Measurements from ENCODE around the gene GTPBP6.
A peak's percentile ranks its signal among the peaks of the same experiment; 100 is the strongest.

GTPBP6 gene, protein sequence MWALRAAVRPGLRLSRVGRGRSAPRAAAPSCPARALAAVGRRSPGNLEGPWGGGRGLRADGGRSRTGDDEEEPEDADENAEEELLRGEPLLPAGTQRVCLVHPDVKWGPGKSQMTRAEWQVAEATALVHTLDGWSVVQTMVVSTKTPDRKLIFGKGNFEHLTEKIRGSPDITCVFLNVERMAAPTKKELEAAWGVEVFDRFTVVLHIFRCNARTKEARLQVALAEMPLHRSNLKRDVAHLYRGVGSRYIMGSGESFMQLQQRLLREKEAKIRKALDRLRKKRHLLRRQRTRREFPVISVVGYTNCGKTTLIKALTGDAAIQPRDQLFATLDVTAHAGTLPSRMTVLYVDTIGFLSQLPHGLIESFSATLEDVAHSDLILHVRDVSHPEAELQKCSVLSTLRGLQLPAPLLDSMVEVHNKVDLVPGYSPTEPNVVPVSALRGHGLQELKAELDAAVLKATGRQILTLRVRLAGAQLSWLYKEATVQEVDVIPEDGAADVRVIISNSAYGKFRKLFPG

DNA sequence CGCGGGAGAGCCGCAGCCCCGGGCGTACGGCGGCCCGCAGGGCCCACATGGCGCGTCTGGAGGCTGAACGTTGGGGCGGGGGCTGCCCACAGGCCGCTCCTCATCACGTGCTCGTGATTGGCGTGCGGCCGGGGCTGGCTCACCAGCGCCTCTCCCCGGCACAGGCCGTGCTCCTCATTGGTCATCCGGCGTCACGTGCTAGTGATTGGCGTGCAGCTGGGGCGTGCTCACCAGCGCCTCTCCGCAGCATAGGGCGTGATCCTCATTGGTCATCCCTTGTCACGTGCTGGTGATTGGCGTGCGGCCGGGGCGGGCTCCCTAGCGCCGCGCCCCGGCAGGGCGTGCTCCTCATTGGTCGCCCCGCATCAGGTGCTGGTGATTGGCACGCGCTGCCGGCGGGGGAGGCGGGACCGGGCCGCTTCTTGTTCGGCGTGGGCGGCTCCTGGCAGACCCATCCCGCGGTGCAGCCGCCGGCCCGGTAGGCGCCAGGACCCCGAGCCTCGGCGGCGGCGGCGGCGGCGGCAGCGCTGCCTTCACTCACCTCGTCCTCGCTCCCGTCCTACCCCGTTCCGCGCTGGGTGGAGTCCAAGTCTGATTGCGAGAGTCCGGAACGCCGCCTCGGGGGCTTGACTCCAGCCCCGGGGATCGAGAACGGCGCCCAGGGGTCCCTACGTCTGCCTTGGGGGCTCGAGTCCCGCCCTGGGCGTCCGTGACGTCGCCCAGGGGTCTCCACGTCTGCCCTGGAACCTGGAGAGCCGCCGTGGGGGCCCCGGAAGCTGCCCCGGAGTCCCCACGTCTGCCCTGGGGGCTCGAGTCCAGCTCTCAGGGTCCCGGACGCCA is at the start of gene GTPBP6:
TSS of gene GTPBP6 (minus strand) at position 58 of the 840 bp plus-strand sequence. CDS start at position 49, 9 bp downstream.
- peak; percentile 100 for DNase-seq

- DNase-seq, result no peak
Observed at GRCh38 chrX:367866-368265, 49.3 kb upstream of the GTPBP6 start.

DNA sequence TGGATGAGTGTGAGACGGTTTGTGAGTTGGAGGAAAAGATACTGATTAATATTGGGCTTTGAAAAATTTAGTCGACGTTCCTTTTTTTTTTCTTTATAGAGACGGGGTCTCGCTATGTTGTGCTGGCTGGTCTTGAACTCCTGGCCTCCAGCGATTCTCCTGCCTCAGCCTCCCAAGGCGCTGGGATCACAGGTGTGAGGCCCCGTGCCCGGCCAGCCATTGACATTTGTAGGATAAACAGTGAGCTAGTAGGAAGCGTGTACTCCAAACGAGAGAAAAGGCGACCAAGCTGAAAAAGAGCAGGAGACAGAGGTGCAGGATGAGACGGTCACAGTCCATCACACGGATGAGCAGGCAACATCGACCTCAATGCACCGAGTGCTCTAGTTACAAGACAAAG is 48.8 kb upstream of the GTPBP6 start:
- no peak for DNase-seq

DNA sequence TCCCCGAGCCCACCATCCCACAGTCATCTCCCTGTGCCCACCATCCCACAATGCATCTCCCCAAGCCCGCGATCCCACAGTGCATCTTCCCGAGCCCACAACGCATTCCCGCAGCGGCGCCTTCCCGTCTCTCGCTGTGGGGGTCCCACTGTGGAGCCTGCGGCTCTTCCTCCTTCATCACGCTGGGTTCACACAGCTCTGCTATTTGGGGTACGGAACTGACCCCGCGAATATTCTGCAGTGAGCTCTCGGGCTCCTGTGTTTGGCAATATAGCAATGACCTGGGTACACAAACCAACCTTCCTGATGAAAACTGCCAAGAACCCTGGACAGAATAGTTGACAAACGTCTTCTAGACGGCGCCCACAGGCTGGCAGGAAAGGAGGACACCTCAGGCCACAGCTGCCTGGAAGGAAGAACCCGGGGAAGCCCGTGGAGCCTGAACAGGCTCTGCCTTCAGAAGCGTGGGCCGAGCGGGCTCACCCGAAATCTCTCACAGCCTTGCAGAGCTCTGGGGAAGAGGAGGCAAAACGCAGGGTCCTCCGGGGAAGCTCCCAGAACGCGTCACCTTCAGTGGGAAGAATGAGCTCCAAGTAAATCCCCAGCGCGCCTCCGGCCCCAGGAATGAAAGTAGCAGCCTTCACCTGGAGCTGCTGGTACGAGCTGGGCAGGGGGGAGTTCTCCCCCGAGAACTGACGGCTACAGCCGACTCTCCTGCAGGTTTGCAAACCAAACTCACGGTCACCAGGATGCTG is 45.2 kb upstream of the GTPBP6 start:
- DNase-seq, result no peak

DNA sequence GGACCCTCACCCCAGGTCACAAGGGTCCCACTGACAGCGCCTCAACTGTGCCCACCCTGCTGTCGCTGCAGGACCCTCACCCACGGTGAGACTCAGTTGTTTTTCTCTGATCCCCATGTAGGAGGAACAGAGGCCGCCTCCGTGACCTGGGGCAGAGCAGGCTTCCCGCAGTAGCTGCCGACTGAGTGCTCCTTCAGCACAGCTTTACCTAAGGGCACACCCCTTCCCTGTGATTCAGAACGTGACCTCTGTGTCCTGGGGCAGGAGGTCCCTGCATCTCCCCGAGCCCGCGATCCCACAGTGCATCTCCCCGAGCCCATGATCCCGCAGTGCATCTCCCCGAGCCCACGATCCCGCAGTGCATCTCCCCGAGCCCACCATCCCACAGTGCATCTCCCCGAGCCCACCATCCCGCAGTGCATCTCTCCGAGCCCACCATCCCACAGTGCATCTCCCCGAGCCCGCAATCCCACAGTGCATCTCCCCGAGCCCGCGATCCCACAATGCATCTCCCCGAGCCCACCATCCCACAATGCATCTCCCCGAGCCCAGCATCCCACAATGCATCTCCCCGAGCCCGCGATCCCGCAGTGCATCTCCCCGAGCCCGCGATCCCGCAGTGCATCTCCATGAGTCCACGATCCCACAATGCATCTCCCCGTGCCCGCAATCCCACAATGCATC is 44.5 kb upstream of the GTPBP6 start:
- no peak for DNase-seq

GRCh38 chrX:362351-362750 is 43.8 kb upstream of the GTPBP6 start:
- no peak for DNase-seq

GRCh38 chrX:361231-362145 is 42.9 kb upstream of the GTPBP6 start:
- DNase-seq, result no peak

DNA sequence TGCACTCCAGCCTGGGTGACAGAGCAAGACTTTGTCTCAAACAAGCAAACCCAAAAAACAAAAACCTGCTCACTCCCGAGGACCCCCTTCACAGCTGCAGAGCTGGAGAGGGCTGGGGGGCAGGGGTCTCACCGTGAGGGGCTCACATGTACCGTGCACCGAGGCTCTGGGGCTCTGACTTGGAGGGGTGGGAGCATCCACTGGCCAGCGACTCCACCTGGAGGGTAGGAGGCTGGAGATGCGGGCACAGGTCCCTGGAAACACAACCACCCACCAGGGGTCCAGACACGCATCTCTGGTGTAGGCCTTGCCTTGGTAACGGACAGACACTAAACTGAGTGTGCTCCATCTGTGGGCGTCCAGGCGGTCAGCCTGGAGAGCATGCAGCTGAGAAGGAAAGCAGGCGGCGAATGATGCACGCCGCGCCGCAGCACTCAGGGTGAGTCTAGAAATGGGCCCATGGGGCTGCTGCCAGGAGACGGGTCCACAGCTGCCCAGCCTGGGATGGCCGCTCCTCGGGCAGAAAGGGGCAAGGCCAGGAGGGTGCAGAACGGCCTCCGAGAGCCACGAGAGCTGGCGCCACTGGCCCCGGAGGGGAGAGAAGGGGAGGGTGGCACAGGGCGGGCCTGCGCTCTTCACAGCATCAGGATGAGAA is 42.0 kb upstream of the GTPBP6 start:
- no peak for DNase-seq

DNA sequence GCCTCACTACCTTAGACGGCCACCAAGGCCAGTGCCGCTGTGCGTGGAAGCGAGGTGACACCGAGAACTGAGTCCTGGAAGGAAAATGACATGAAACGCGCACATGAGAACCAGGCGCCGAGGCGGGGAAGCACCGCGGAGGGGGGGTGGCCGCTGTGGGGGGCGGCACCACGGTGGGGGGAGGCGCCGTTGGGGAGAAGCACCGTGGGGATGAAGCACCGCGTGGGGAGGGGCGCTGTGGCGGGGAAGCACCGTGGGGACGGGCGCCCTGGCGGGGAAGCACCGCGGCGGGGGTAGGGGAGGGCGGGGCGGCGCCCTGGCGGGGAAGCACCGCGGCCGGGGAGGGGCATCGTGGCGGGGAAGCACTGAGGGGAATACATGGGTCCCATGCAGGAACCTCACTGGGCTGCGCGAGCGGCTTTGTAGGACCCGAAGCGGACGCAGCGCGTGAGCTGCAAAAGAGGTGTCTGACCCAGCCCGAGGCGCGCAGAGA is 40.1 kb upstream of the GTPBP6 start:
- no peak for DNase-seq

- DNase-seq, result peak; percentile 77
Observed at GRCh38 chrX:357693-358471, 39.3 kb upstream of the GTPBP6 start.

DNA sequence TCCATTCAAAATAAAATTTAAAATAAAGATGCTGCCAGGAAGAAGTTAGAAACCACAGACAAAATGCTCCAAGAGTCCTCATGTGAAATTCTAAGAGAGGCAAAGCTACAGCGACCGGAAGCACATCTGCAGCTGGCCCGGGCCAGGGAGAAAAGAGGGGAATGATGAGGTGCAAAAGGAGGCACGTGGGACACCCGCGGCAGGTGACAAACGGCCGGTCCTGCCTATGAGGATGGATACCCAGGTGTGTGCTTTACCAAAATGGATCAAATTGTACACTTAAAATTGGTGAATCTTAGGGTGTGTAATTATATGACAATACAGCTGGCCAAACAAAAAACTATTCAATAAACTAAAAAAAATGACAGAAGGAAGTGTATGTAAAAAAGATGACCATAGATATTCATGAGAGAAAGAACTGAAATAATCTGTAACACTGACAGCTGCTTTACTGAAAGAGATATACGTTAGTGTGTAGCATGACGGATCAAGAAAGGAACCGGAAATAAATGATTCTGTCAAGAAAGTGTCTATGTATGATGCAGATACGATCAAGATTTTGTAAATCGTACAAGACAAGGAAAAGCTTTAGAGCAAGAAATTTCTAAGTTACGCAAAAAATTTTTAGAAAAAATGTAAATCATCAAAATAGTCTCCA is 38.6 kb upstream of the GTPBP6 start:
- peak; percentile 10 for DNase-seq

DNA sequence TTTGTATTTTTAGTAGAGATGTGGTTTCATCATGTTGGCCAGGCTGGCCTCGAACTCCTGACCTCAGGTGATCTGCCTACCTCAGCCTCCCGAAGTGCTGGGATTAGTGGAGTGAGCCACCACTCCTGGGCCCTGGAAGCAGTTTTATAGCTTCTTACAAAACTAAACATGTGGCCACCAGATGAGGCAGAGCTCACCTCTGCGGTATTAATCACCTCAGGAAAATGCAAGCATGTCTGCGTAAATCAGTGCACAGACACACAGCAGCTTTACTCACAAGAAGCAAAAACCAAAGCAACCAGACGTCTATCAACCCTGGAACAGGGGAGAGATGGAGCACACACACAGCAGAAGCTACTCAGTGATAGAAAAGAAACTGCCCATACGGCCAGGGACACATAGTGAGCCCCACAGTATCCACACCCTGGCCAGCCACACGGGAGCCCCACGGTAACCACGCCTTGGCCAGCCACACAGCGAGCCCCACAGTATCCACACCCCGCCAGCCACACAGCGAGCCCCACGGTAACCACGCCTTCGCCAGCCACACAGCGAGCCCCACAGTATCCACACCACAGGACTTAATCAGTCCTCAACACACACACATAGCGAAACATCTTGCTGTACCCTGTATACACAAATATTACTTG is 37.9 kb upstream of the GTPBP6 start:
- DNase-seq, result no peak

- DNase-seq, result no peak
Observed at GRCh38 chrX:355329-356050, 36.9 kb upstream of the GTPBP6 start.

- no peak for DNase-seq
Observed at GRCh38 chrX:353566-354535, 35.3 kb upstream of the GTPBP6 start.

DNA sequence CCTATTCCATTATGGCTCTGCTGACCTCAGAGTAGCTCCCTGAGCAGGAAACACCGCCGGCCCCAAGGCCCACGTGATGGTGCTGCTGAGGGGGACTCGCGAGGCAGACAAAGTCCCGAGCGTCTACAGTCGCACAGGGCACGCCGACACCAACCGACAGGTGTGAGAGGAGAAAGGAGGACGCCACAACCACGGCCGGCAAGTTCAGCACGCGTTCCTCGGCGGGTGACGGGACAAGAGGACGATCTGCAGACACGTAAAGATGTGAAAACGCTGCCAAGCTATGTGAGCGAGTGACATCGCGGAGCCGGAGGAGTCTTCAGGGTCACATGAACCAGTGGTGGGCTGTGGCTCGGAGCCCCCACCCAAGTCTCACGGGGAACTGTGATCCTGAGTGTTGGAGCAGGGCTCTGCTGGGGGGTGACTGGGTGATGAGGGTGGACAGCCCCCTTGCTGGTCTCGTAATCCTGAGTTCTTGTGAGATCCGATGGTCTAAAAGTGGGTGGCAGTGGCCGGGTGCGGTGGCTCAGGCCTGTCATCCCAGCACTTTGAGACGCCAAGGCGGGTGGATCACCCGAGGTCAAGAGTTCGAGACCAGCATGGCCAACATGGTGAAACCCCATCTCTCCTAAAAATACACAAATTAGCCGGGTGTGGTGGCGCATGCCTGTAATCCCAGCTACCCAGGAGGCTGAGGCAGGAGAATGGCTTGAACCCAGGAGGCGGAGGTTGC is 34.2 kb upstream of the GTPBP6 start:
- DNase-seq, result no peak

DNA sequence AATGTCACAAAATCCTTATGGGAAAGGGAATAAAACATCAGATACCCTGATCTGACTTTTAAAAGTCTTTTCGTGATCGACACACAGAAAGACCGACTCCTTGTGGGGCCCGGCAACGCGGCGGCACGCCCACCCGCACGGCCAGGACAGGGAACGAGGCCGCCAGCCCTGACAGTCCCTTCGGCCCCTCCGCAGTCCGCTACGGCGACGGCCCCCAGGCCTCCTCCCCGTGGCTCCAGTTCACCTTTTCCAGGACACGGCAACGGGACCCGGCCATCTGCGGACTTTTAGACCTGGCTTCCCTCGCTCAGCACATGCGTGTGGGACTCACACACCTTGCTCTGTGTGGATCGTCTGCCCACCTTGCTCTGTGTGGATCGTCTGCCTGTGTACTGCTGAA is 33.6 kb upstream of the GTPBP6 start:
- DNase-seq, result no peak

Data from activated CD4-positive, alpha-beta T cell treated with anti-CD3 and anti-CD28 coated beads, Interleukin-10, Interleukin-2, amounts not matched to agents 100 ng/mL and 50 ng/mL, durations not matched to agents 16 hours and 8 hours (primary cell).